Keratinocyte (primary cell): ENCODE measurements around the gene DNAJB6.

Experiments
- EZH2 ChIP-seq: IDR thresholded peaks from one replicate; pipeline ENCODE4 v1.6.1; 2012; ENCODE audit warnings: inconsistent platforms, mild to moderate bottlenecking, low read length, moderate library complexity
- TF ChIP-seq, protein P1 (sequence below), 3 experiments: IDR thresholded peaks in 1 of 3; conservative IDR thresholded peaks in 1 of 3; optimal IDR thresholded peaks in 1 of 3; 2 replicates in 2 of 3; 3 replicates in 1 of 3; pipeline versions ENCODE3 to v1.5.1; 2011; ENCODE audit warnings: low read length in 3 of 3, mild to moderate bottlenecking in 3 of 3, moderate library complexity in 2 of 3, control low read depth in 1 of 3, inconsistent platforms in 1 of 3; ENCODE audit not compliant: insufficient read depth in 2 of 3; ENCODE audit errors: extremely low read depth in 1 of 3

DNA sequence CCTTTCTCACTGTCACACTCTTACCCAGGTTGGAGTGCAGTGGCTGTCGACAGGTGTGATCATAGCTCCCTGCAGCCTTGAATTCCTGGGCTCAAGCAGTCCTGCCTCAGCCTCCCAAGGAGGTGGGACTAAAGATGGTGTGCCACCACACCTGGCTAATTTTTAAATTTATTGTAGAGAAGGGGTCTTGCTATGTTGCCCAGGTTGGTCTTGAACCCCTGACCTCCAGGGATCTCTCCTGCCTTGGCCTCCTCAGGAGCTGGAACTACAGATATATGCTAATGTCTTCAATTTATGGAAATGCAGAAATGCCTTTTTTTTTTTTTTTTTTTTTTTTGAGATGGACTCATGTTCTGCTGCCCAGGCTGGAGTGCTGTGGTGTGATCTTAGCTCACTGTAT, 42.7 kb downstream of the DNAJB6 start:
- TF ChIP-seq, protein P1, sequence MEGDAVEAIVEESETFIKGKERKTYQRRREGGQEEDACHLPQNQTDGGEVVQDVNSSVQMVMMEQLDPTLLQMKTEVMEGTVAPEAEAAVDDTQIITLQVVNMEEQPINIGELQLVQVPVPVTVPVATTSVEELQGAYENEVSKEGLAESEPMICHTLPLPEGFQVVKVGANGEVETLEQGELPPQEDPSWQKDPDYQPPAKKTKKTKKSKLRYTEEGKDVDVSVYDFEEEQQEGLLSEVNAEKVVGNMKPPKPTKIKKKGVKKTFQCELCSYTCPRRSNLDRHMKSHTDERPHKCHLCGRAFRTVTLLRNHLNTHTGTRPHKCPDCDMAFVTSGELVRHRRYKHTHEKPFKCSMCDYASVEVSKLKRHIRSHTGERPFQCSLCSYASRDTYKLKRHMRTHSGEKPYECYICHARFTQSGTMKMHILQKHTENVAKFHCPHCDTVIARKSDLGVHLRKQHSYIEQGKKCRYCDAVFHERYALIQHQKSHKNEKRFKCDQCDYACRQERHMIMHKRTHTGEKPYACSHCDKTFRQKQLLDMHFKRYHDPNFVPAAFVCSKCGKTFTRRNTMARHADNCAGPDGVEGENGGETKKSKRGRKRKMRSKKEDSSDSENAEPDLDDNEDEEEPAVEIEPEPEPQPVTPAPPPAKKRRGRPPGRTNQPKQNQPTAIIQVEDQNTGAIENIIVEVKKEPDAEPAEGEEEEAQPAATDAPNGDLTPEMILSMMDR (optimal IDR thresholded peaks at IDR 0.05 in 1 of 3, IDR thresholded peaks at IDR 0.05 in 1 of 3, conservative IDR thresholded peaks at IDR 0.05 in 1 of 3; ENCODE audit: extremely low read depth in 1 of 3, insufficient read depth in 2 of 3, low read length in 3 of 3): no peak
- TF ChIP-seq EZH2: no peak
